Measurements from ENCODE around the gene FLT1. TPM values are rescaled to one million over a fixed set of nuclear protein-coding genes. Genes with fewer than 3 reads are reported as not detected.

FLT1 gene
- total RNA-seq, 2 donors from 2014 or later = 0.27 to 0.42 TPM

DNA sequence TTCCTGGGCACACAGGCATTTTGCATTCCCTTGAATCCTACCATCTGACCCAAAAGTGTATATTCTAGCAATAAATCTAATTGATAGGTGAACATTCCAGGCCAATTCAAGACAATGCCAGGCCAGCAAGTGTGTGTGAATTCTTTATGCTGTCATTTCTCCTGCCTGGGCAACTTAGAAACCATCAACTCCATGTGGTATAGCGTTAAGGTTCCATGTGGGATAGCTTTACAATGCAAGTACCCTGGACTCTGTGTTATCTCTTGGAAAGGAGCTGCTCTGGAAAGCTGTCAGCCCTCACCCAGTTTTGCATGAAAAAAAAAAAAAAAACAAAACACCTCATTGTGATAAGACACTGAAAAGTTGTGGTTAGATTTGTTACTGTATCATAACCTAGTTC is 15.6 kb upstream of the FLT1 start:
- Mint-ChIP-seq H3K27me3 (peaks cover 15% of the 10 kb centered on the region), H3K4me3 (no peak overlapping the region), H3K27ac (no peak overlapping the region), H3K36me3 (ENCODE audit: low read depth) (peaks cover 5% of the 10 kb centered on the region), H3K4me1 (peaks cover 3% of the 10 kb centered on the region)
- no peak for ATAC-seq
- DNase-seq = no peak
- H3K9me3 ChIP-seq (ENCODE audit: control insufficient read depth, low read length, poor library complexity, severe bottlenecking) = no peaks in the 10 kb centered on the region

DNA sequence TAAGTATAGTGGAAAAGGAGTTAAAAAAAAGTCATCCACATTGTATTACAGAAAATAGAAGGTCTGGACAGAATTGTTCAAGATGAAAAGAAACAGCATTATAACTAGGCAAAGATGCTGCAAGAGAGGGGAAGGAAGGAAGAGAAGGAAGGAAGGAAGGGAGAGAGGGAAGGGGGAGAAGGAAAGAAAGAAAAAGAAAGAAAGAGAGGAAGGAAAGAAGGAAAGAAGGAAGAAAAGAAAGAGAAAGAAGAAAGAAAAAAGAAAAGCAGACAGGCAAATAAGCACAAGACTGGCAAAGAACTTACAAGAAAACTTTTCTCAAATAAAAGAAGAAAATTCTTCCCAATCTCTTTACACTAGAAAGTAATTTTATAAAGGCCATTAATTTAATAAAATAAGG is 15.1 kb upstream of the FLT1 start:
- Mint-ChIP-seq H3K27ac (no peak overlapping the region), H3K27me3 (peaks cover 15% of the 10 kb centered on the region), H3K4me3 (no peak overlapping the region), H3K4me1 (peaks cover 3% of the 10 kb centered on the region), H3K36me3 (ENCODE audit: low read depth) (peaks cover 5% of the 10 kb centered on the region)
- DNase-seq = no peak
- H3K9me3 ChIP-seq (ENCODE audit: control insufficient read depth, low read length, poor library complexity, severe bottlenecking) = no peaks in the 10 kb centered on the region
- no peak for ATAC-seq

DNA sequence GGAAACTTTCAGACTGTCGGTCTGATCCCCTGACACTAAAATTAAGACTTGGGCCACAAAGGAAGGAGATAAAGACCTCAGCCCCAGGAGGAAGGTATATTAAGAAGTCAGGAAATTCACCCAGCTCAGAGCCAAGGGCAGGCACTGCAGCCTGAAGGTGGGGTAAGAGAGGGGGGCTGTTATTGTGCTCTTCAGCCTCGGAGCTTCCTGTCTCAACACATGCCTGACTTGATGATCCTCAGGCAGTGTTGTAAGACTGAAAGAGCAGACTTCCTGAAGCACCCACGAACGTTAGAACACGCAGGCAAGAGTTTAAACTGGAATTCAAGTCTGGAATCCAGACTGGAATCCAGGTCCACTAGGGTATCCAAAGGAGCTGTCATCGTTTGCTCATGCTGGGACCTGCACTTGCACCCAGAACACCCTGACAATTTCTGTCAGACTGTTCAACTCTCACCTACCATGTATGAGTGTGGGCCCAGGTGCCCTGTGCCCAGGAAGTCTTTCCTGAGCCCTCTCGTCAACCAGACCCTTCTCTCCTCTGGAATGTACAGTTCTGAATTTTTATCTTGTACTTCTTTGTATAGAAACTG is 10.7 kb upstream of the FLT1 start:
- Mint-ChIP-seq H3K27me3 (peaks cover 22% of the 10 kb centered on the region), H3K36me3 (ENCODE audit: low read depth) (peaks cover 2% of the 10 kb centered on the region), H3K4me1 (peaks cover 5% of the 10 kb centered on the region), H3K27ac (no peak overlapping the region), H3K4me3 (no peak overlapping the region)
- DNase-seq (no peak), ATAC-seq (no peak)
- no peaks in the 10 kb centered on the region for H3K9me3 ChIP-seq (ENCODE audit: control insufficient read depth, low read length, poor library complexity, severe bottlenecking)

DNA sequence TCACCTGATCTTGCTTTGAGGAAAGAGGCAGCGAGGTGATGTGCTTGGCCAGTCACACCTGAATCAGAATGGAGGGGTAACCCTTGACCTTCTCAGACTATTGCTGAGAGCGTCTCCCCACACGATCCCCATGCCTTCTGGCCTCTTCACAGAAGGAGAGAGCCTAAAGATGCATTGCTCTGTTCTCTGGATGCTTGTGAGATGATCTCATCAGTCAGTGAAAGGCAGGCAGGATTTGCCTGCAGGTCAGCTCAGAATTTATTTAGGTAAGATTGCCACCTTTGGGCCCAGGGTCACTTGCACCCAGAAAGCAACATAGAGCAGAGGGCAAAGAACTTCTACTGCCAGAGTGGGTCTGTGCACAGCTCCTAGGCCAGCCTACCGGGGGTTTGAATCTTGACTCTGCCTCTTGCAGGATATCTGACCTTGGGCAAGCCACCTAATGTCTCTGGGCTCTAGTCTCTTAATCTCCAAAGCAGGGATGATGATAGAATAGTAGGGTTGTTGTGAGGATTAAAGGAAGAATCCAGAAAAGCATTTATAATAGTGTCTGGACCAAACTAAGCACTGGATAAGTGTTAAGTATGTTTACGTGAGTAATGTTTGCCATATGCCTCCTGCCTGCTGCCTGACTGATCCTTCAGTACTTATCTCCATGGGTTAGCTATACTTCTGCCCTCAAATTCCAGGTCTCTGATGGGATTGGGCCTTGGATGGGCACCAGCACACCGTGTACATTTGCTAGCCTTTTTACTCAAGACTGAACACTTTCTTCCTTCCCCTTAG is 8.4 kb upstream of the FLT1 start:
- H3K27me3 Mint-ChIP-seq = peaks cover 41% of the 10 kb centered on the region
- H3K9me3 ChIP-seq (ENCODE audit: control insufficient read depth, low read length, poor library complexity, severe bottlenecking) = no peaks in the 10 kb centered on the region
- DNase-seq (no peak), ATAC-seq (no peak)
- peaks cover 5% of the 10 kb centered on the region for H3K4me1 Mint-ChIP-seq
- H3K36me3 Mint-ChIP-seq (ENCODE audit: low read depth) = peaks cover 5% of the 10 kb centered on the region
- H3K27ac Mint-ChIP-seq = no peak overlapping the region
- no peak overlapping the region for H3K4me3 Mint-ChIP-seq

DNA sequence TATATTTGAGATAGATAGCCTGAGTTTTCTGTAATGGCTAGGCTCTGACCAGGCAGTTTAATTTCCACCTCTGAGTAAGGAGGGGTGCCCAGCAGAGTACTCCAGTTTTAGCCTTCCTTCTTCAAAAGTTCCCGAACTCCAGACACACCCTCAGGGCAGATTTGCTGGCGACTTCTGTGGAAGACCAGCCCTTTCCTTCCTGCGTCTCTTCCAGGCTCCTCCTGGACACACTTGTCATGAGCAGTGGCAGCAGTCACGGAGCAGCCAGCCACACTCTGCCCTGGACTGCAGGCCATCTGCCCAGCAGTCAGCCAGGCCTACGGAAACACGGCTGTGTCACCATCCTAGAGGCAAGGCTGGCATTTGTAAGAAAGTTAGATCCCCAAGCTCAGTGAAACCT is 6.6 kb upstream of the FLT1 start:
- peaks cover 5% of the 10 kb centered on the region for H3K36me3 Mint-ChIP-seq (ENCODE audit: low read depth)
- DNase-seq (no peak), ATAC-seq (no peak)
- H3K4me3 Mint-ChIP-seq = no peak overlapping the region
- H3K4me1 Mint-ChIP-seq = peaks cover 5% of the 10 kb centered on the region
- H3K27ac Mint-ChIP-seq = no peak overlapping the region
- no peaks in the 10 kb centered on the region for H3K9me3 ChIP-seq (ENCODE audit: control insufficient read depth, low read length, poor library complexity, severe bottlenecking)
- H3K27me3 Mint-ChIP-seq = peaks cover 54% of the 10 kb centered on the region

DNA sequence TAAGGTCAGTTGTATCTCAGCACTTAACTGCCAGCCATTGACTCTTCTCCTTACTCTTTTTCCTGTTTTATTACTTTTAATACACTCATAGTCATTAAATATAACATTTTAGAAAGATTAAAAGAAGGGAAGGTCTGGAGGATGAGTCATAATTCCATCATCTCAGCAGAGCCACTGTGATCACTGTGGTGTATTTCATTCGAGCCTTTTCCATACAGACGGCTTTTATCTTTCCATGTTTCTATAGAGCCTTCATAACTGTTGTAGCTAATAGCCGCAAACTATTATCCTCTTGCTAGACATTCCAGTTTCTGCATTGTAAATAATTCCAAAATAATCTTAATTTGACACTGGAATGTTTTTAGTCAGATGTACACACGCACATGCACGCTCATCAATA is 4.7 kb upstream of the FLT1 start:
- Mint-ChIP-seq H3K27me3 (peaks cover 60% of the 10 kb centered on the region), H3K4me3 (no peak overlapping the region), H3K36me3 (ENCODE audit: low read depth) (peaks cover 5% of the 10 kb centered on the region), H3K4me1 (peaks cover 5% of the 10 kb centered on the region), H3K27ac (no peak overlapping the region)
- H3K9me3 ChIP-seq (ENCODE audit: control insufficient read depth, low read length, poor library complexity, severe bottlenecking) = no peaks in the 10 kb centered on the region
- DNase-seq (no peak), ATAC-seq (no peak)

DNA sequence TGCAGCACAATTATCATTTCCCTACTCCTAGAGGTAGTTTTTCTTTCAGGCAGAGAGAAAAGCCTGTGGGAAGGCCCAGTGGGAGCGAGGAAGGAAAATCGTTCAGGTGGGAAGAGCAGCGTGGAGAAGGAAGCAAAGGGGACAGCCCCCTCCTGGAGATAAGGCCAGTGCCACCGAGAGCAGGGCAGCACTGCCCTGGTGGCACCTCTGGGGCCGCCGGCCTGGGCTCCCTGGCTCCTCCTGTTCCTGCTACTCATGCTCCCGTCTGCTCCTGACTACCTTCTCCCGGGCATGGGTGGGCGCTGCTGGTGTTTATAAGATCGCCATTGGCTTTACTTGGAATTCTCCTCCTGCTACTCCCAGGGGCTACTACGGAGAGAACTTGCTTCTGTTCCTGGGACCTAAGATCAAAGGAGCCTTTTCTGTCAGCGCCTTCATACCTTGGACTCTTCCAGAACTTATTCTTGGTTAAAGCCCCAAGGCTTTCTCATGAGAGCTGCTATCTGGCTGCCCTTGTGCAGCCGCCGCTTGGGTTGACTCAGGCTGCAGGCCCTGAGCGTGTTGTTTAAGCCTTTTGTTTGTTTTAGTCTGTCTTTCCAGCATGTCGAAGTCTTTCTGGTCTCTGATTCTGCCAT is 3.7 kb upstream of the FLT1 start:
- H3K27me3 Mint-ChIP-seq = peaks cover 61% of the 10 kb centered on the region
- H3K36me3 Mint-ChIP-seq (ENCODE audit: low read depth) = peaks cover 5% of the 10 kb centered on the region
- no peak for DNase-seq
- no peak overlapping the region for H3K27ac Mint-ChIP-seq
- no peak for ATAC-seq
- no peak overlapping the region for H3K4me3 Mint-ChIP-seq
- H3K4me1 Mint-ChIP-seq = no peaks in the 10 kb centered on the region
- H3K9me3 ChIP-seq (ENCODE audit: control insufficient read depth, low read length, poor library complexity, severe bottlenecking) = no peaks in the 10 kb centered on the region

DNA sequence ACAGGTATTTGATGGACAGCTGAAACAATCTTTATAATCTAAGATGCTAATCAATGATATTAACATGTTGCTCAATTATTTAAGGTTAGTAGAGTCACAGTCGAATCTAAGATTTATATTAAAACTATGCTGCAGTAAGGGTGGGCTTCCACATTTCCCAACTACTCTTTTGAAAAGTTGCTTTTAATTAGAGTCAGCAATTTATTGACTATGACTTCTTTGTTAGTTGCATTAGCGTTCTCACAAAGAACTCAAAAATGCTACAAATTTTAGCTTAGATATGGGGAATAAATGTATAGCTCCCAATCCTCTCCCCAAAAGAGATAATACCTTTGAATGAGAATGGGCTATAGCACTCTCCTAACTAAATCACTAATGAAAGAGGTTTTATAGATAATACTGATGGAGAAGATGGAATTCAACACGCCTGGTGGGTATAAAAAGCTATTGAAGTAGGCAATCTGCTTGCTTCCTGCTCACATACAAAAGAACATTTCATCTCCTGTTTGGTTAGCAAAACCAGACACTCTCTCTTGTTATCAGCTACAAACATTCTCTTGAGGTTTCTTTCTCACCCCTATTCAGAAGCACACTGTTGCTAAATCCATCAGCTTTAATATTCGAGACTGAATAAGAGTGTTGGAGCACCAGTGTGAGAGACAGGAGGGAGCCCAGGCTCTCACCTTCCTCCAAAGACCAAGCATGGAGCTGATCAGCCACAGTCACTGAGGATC is 2.4 kb upstream of the FLT1 start:
- no peaks in the 10 kb centered on the region for H3K4me1 Mint-ChIP-seq
- H3K9me3 ChIP-seq (ENCODE audit: control insufficient read depth, low read length, poor library complexity, severe bottlenecking) = no peaks in the 10 kb centered on the region
- H3K27ac Mint-ChIP-seq = no peak overlapping the region
- no peak for ATAC-seq
- peaks cover 5% of the 10 kb centered on the region for H3K36me3 Mint-ChIP-seq (ENCODE audit: low read depth)
- DNase-seq = no peak
- no peak overlapping the region for H3K4me3 Mint-ChIP-seq
- peaks cover 64% of the 10 kb centered on the region for H3K27me3 Mint-ChIP-seq

DNA sequence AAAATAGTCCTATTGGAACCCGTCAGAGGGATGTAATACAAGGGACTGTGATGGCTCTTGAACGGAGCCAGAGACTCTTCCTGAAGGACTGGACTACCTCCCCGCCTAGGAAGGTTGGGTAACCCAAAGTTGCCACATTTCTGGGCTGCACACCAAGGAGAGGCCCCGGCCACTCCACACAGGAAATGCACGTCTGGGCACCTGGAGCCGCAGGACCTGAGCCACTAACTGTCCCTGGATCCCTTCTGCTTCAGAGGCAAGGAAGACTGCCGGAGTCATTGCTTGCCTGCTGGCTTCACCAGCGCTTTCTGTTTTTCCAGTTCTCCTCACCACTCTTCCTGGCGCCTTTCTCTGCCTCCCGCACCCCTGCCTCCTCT is 1.2 kb upstream of the FLT1 start:
- Mint-ChIP-seq H3K36me3 (ENCODE audit: low read depth) (peaks cover 5% of the 10 kb centered on the region), H3K4me1 (no peaks in the 10 kb centered on the region), H3K27me3 (peaks cover 61% of the 10 kb centered on the region), H3K27ac (no peak overlapping the region), H3K4me3 (peak overlapping the region; percentile 66)
- no peaks in the 10 kb centered on the region for H3K9me3 ChIP-seq (ENCODE audit: control insufficient read depth, low read length, poor library complexity, severe bottlenecking)
- ATAC-seq (no peak), DNase-seq (no peak)

DNA sequence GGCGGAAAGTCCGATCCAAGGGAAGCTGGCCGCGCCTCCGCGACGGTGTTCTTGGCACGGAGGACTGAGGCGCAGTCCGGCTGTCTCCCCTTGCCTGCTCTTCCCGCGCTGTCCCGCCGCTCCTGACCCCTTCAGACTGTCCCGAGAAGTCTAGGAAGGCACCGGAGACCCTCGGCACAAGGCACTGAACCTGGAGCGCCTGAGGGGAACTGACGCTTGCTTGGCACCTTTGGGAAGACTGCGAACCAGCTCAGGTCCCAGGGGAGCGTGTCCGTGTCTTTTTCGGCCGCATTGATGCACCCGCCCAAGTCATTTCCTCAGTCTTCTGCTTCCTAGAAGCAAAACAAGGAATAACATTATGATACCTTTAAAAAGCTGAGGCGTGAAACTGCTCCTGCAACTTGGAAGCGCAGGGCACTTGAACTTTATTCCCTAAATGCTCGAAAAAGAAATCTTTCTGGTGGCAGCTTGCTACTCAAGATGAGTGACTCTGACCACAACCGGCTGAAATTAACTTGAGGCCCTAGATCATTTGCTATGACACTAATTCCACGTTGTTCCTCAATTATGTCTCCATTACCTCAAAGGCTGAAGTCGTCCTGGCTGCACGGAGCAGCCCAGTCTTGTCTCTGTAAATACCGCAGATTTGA is 735 bp upstream of the FLT1 start:
- Mint-ChIP-seq H3K36me3 (ENCODE audit: low read depth) (peaks cover 8% of the 10 kb centered on the region), H3K27ac (no peak overlapping the region), H3K4me1 (no peaks in the 10 kb centered on the region), H3K4me3 (peak overlapping the region; percentile 61), H3K27me3 (peaks cover 65% of the 10 kb centered on the region)
- DNase-seq = no peak
- H3K9me3 ChIP-seq (ENCODE audit: control insufficient read depth, low read length, poor library complexity, severe bottlenecking) = no peaks in the 10 kb centered on the region
- no peak for ATAC-seq

DNA sequence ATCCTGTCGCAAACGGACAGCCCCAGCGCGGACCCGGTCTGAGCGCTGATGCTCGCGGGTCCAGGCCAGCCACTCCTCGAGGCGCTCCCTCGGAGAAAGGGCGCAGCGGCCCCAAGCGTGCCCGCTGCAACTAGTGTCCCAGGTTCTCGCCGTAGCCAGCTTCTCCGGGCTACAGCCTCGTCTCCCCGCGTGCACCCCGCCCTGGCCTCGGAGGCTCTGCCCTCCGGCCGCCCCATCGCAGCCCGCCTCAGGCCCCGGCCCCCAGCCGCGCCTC is 487 bp downstream of the FLT1 start:
- Mint-ChIP-seq H3K27ac (no peak overlapping the region), H3K4me1 (no peaks in the 10 kb centered on the region), H3K4me3 (peak overlapping the region; percentile 69), H3K36me3 (ENCODE audit: low read depth) (peaks cover 3% of the 10 kb centered on the region), H3K27me3 (peaks cover 67% of the 10 kb centered on the region)
- H3K9me3 ChIP-seq (ENCODE audit: control insufficient read depth, low read length, poor library complexity, severe bottlenecking) = no peaks in the 10 kb centered on the region
- ATAC-seq (no peak), DNase-seq (no peak)

DNA sequence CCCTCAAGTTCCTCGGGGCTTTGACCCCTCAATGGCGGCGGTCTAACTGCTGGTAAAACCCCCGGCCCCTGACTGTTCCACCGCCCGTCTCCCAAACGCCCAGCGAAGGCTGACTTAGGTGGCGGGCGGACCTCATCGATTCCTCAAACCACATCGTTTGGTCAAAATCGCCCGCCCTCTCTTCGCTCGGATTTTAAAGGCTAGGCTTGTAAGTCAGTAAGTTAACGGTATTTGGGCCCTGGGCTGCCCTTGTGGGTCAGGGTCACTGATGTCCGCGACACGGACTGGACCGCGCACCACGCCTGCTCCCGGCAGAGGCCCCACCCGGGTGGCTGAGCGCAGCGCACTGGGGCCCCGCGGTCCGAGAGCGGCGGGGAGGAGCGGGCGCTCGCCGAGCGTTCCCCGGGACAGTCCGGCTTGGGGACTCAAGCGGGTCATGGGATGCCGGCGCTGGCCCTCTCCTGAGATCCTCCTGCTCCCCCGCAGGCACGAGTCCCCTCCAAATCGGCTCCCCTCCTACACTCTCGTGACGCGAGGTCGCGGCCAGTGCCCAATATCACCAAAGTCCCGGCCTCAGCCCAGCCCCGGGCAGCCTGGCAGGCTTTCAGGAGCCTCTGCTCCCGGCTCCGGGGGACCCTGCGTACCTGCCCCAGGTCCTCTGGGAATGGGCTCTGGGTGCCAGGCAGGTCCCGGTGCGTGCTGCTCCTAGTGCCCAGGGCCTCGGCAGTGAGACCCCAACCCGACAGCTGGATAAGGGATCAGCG is 1.0 kb downstream of the FLT1 start:
- H3K9me3 ChIP-seq (ENCODE audit: control insufficient read depth, low read length, poor library complexity, severe bottlenecking) = no peaks in the 10 kb centered on the region
- Mint-ChIP-seq H3K27ac (no peak overlapping the region), H3K27me3 (peaks cover 68% of the 10 kb centered on the region), H3K4me1 (no peaks in the 10 kb centered on the region), H3K4me3 (peak overlapping the region; percentile 69), H3K36me3 (ENCODE audit: low read depth) (peaks cover 6% of the 10 kb centered on the region)
- DNase-seq = no peak
- ATAC-seq = no peak

All from T-helper 17 cell (primary cell).